Diencephalon (tissue), 1 donor: ENCODE data around the gene CNOT10. TPM values are rescaled to one million over a fixed set of nuclear protein-coding genes. Genes with fewer than 3 reads are reported as not detected.

Experiments
- total RNA-seq: library from RNA; depleted of rRNA; stranded (reverse); fragments of >200 nt; gene quantifications from one replicate; pipeline ENCODE4 v1.2.3, GENCODE V29; 2014

Gene CNOT10
- total RNA-seq = 47.3 TPM

GRCh38 chr3:32684800-32685542 is at the start of gene CNOT10:
CNOT10 (plus strand) TSS chr3:32685188; CDS start chr3:32685461, 273 bp downstream.

GRCh38 chr3:32817558-32818228 is 132.7 kb downstream of the CNOT10 start, which contains the start of gene TRIM71:
TRIM71 (plus strand) TSS chr3:32817997; CDS start chr3:32818081, 84 bp downstream.

Other genes starting within 250 kb of the CNOT10 start
- 41.8 TPM for gene CMTM6, start 182.3 kb upstream of the CNOT10 start, total RNA-seq
- gene DYNC1LI1, start 114.3 kb upstream of the CNOT10 start, total RNA-seq = 106 TPM
- 3.0 TPM for gene TRIM71, start 132.8 kb downstream of the CNOT10 start, total RNA-seq